K562 (cell line): ENCODE data around the gene ZNF143. TPM values are rescaled to one million over a fixed set of nuclear protein-coding genes. Genes with fewer than 3 reads are reported as not detected.

Source experiments
- ATF2 ChIP-seq: sonication (generic); formaldehyde crosslinking; IDR thresholded peaks from 2 replicates; pipeline ENCODE4 v1.8.1; 2022; ENCODE audit warnings: missing genetic modification reagents
- DMBX1 ChIP-seq: fragments of 250-450 bp; sonication (Bioruptor Pico); IDR thresholded peaks from 2 replicates; pipeline ENCODE4 v1.8.0; 2022; ENCODE audit warnings: inconsistent platforms, mild to moderate bottlenecking, moderate library complexity, borderline replicate concordance
- EP300 ChIP-seq: IDR thresholded peaks from 2 replicates; pipeline ENCODE4 v1.6.1; 2012; ENCODE audit warnings: low read length, improper control_type of control experiment
- HNRNPLL ChIP-seq: fragments of 200-400 bp; formaldehyde crosslinking; IDR thresholded peaks from 2 replicates; pipeline ENCODE4 v1.6.1; 2017; ENCODE audit warnings: low read length, low read depth, mild to moderate bottlenecking; ENCODE audit not compliant: poor library complexity, severe bottlenecking
- MED1 ChIP-seq: sonication (generic); formaldehyde crosslinking; IDR thresholded peaks from 2 replicates; pipeline ENCODE4 v1.8.1; 2023; ENCODE audit warnings: missing genetic modification reagents, borderline replicate concordance
- PCBP2 ChIP-seq: fragments of 200-400 bp; formaldehyde crosslinking; IDR thresholded peaks from 2 replicates; pipeline ENCODE4 v1.6.1; 2018; ENCODE audit warnings: low read length, low read depth, mild to moderate bottlenecking, moderate library complexity; ENCODE audit not compliant: poor library complexity, severe bottlenecking
- POLR2H ChIP-seq: IDR thresholded peaks from 2 replicates; pipeline ENCODE4 v1.6.1; 2016; ENCODE audit warnings: missing genetic modification characterization, low read depth, mild to moderate bottlenecking, control low read depth, missing compliant biosample characterization, moderate library complexity
- SOX6 ChIP-seq: fragments of 450-650 bp; IDR thresholded peaks from 2 replicates; pipeline ENCODE4 v1.6.1; 2014; ENCODE audit warnings: mild to moderate bottlenecking
- ZNF785 ChIP-seq: fragments of 250-450 bp; sonication (Bioruptor Pico); IDR thresholded peaks from 2 replicates; pipeline ENCODE4 v1.4.0; 2020; ENCODE audit warnings: mild to moderate bottlenecking
- polyA plus RNA-seq, 8 experiments: library from polyadenylated mRNA; depleted of rRNA in 4 of 8; stranded (reverse) in 5 of 8; unstranded in 3 of 8; fragments of >200 nt; fragmentation: Nextera tagmentation in 2 of 8; fragmentation: Illumina TruSeq in 1 of 8; extraction: Ambion mirVana in 2 of 8; extraction: Trizol in 1 of 8; gene quantifications; 2 replicates each; pipeline versions ENCODE4 v1.2.1 to v1.2.3, GENCODE V29; 2011 to 2014; ENCODE audit warnings: inconsistent platforms in 1 of 8, missing spikeins in 1 of 8
- total RNA-seq, 7 experiments: library from RNA; depleted of rRNA in 6 of 7; stranded (reverse); fragments of >200 nt in 6 of 7; fragmentation: Illumina TruSeq in 2 of 7; extraction: Trizol in 2 of 7; gene quantifications; 2 replicates each; pipeline versions ENCODE4 v1.2.1 to v1.2.3, GENCODE V29; 2011 to 2021; ENCODE audit warnings: low replicate concordance in 1 of 7
- TF ChIP-seq, protein P1 (sequence below): fragments of 450-650 bp; formaldehyde crosslinking; IDR thresholded peaks from 2 replicates; pipeline ENCODE4 v1.4.0; 2020; ENCODE audit warnings: mild to moderate bottlenecking, moderate library complexity
- TF ChIP-seq, protein P2 (sequence below): fragments of 250-450 bp; sonication (Bioruptor Pico); IDR thresholded peaks from 2 replicates; pipeline ENCODE4 v1.4.0; 2020; ENCODE audit warnings: mild to moderate bottlenecking
- TF ChIP-seq, protein P3 (sequence below): fragments of 450-650 bp; IDR thresholded peaks from 2 replicates; pipeline ENCODE4 v1.6.1; 2016; ENCODE audit warnings: low read depth

The ZNF143 gene
- total and polyA plus RNA-seq, 9 of the 15 experiments (the other 6 are each of a cell fraction or from before 2014, with no cell fraction given) = 18.4 to 58.5 (median 27.1) TPM

DNA sequence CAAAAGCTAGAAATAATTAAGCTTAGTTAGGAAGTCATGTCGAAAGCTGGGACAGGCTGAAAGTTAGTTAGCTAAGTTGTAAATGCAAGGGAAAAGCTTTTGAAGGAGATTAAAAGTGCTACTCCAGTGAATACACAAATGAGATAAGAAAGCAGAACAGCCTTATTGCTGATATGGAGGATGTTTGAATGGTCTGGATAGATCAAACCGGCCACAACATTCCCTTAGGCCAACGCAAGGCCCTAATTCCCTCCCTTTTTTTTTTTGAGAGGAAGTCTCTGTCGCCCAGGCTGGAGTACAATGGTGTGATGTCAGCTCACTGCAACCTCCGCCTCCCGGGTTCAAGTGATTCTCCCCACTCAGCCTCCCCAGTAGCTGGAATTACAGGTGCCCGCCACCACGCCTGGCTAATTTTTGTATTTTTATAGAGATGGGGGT is 89.4 kb downstream of the ZNF143 start (continued):
- TF ChIP-seq ATF2 (CRISPR knock-in tag) (no peak), MED1 (CRISPR knock-in tag) (no peak), PCBP2 (no peak), SOX6 (peak; percentile 68; the same call in 1 of the 2 replicates), POLR2H (no peak), DMBX1 (peak; percentile 65; the same call in 1 of the 2 replicates), ZNF785 (CRISPR knock-in tag) (no peak), EP300 (peak; percentile 70; the same call in 1 of the 2 replicates), HNRNPLL (no peak)
- TF ChIP-seq, protein P1, sequence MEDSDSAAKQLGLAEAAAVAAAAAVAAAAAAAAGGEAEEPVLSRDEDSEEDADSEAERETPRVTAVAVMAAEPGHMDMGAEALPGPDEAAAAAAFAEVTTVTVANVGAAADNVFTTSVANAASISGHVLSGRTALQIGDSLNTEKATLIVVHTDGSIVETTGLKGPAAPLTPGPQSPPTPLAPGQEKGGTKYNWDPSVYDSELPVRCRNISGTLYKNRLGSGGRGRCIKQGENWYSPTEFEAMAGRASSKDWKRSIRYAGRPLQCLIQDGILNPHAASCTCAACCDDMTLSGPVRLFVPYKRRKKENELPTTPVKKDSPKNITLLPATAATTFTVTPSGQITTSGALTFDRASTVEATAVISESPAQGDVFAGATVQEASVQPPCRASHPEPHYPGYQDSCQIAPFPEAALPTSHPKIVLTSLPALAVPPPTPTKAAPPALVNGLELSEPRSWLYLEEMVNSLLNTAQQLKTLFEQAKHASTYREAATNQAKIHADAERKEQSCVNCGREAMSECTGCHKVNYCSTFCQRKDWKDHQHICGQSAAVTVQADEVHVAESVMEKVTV = no peak
- TF ChIP-seq, protein P2, sequence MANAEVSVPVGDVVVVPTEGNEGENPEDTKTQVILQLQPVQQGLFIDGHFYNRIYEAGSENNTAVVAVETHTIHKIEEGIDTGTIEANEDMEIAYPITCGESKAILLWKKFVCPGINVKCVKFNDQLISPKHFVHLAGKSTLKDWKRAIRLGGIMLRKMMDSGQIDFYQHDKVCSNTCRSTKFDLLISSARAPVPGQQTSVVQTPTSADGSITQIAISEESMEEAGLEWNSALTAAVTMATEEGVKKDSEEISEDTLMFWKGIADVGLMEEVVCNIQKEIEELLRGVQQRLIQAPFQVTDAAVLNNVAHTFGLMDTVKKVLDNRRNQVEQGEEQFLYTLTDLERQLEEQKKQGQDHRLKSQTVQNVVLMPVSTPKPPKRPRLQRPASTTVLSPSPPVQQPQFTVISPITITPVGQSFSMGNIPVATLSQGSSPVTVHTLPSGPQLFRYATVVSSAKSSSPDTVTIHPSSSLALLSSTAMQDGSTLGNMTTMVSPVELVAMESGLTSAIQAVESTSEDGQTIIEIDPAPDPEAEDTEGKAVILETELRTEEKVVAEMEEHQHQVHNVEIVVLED (CRISPR knock-in tag) = no peak
- TF ChIP-seq, protein P3, sequence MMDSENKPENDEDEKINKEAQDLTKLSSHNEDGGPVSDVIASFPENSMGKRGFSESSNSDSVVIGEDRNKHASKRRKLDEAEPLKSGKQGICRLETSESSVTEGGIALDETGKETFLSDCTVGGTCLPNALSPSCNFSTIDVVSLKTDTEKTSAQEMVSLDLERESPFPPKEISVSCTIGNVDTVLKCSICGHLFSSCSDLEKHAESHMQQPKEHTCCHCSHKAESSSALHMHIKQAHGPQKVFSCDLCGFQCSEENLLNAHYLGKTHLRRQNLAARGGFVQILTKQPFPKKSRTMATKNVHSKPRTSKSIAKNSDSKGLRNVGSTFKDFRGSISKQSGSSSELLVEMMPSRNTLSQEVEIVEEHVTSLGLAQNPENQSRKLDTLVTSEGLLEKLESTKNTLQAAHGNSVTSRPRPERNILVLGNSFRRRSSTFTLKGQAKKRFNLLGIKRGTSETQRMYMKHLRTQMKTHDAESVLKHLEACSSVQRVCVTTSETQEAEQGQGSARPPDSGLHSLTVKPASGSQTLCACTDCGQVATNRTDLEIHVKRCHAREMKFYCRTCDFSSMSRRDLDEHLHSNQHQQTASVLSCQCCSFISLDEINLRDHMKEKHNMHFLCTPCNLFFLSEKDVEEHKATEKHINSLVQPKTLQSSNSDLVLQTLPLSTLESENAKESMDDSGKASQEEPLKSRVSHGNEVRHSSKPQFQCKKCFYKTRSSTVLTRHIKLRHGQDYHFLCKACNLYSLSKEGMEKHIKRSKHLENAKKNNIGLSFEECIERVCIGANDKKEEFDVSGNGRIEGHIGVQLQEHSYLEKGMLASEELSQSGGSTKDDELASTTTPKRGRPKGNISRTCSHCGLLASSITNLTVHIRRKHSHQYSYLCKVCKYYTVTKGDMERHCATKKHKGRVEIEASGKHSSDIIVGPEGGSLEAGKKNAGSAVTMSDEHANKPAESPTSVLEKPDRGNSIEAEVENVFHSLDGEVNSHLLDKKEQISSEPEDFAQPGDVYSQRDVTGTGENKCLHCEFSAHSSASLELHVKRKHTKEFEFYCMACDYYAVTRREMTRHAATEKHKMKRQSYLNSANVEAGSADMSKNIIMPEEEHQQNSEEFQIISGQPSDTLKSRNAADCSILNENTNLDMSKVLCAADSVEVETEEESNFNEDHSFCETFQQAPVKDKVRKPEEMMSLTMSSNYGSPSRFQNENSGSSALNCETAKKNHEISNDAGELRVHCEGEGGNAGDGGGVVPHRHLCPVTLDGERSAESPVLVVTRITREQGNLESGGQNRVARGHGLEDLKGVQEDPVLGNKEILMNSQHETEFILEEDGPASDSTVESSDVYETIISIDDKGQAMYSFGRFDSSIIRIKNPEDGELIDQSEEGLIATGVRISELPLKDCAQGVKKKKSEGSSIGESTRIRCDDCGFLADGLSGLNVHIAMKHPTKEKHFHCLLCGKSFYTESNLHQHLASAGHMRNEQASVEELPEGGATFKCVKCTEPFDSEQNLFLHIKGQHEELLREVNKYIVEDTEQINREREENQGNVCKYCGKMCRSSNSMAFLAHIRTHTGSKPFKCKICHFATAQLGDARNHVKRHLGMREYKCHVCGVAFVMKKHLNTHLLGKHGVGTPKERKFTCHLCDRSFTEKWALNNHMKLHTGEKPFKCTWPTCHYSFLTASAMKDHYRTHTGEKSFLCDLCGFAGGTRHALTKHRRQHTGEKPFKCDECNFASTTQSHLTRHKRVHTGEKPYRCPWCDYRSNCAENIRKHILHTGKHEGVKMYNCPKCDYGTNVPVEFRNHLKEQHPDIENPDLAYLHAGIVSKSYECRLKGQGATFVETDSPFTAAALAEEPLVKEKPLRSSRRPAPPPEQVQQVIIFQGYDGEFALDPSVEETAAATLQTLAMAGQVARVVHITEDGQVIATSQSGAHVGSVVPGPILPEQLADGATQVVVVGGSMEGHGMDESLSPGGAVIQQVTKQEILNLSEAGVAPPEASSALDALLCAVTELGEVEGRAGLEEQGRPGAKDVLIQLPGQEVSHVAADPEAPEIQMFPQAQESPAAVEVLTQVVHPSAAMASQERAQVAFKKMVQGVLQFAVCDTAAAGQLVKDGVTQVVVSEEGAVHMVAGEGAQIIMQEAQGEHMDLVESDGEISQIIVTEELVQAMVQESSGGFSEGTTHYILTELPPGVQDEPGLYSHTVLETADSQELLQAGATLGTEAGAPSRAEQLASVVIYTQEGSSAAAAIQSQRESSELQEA = no peak
